SHP77 treated with DMSO at 0.1 percent for 48 hours (cell line): Measurements from ENCODE around the gene DDA1.
"Not testable (repeated sequence)": the region's sequence is repeated elsewhere in the genome, so short reads cannot be mapped to it uniquely, and the experiment has no call there.

Experiments used
- DNase-seq: peaks from one replicate; lab custom pipeline; 2025; lab: John Stamatoyannopoulos, UW

The DDA1 gene

DNA sequence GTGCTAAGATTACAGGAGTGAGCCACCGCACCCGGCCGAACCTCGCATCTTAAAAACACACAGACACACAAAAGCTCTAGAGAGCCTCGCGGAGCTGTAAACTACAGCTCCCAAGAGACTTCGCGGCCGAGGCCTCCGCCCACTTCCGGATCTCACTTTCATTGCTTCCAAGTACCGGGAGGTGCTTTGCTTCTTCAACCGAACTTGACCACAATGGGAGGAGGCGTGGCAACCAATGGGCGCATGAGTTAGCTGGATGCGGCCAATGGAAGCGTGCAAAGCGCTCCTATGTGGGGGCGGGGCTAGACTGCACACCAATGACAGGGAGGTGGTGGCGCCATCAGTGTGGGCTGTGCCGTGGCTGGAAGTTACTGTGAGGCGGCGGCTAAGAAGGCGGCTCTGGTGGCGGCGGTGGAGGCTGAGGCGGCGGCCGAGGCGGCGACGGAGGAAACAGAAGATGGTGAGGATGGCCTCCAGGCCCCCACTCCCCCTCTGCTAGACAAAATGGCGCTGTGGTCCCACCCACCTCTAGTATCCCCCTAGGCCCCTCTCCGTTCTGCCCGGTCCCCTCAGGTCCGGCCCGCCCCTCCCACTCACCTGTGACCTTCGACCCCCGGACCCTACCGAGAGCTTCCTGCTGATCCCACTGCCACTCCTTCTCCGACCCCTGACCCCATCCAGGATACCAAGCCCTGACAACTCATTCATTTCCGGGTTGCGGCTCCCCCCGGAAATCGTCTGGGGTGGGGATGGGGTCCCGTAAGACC lies at the start of gene DDA1:
Gene DDA1, plus strand, starts transcription at position 366 of the 767 bp plus-strand sequence. Its CDS starts 92 bp downstream, at position 458.
- peak; percentile 97 for DNase-seq

DNA sequence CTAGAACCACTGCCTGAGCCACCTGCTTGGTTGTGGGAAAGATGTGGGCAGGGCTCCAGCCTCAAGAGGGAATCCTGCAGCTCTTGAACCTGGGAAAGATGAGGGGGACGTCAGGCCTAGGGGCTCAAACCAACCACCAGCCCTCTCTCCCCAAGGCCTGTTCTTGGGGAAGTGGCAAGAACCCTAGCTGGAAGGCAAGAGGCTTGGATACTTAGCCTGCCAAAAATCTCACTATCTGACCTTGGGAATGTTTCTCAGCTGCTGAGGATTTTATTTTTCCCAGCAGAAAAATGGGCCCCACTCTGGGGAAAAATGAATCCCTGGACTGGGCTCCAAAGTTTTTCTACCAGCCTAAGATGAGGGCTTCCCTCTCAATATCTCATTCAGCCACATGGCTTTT lies 49.4 kb upstream of the DDA1 start:
- no peak for DNase-seq

DNA sequence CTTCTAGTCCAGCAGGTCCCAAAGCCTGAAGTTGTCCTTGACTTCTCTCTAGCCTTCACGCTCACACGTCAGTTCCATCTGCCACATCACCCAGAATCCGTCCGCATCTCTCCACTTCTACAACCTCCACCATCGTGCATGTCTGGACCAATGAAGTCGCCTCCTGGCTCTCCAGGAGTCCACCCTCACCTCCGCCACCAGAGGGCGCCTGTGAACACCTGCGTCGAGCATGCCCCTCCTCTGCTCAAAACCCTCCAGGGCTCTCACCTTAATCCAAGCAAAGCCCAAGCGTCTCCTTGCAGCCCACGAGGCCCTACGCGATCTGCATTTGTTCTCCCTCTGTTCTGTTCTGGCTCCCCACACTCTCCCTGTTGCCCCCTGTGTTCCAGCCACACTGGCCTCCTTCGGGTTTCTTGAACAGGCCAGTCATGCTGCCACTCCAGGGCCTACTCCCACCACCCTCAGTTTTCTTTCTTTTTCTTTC lies 48.5 kb upstream of the DDA1 start:
- peak; percentile 62 for DNase-seq

DNA sequence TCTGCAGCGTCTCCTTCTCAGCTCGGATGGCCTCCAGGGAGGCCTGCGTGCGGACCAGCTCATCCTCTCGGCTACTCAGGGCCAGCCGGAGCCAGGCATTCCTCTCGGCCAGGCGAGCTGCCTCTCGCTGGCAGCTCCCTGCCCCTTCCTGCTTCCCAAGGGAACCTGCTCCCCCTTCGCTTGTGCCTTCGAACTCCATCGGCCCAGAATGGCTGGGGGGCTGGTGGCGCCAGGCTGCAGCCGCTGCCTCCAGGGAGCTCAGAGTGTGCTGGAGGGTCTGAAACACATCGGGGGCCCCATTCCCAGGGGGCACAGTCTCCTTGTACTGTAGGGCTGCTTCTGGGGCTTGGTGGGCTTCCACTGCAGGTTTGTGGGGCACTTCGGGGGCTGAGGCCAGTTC lies 46.8 kb upstream of the DDA1 start:
- DNase-seq, result no peak

DNA sequence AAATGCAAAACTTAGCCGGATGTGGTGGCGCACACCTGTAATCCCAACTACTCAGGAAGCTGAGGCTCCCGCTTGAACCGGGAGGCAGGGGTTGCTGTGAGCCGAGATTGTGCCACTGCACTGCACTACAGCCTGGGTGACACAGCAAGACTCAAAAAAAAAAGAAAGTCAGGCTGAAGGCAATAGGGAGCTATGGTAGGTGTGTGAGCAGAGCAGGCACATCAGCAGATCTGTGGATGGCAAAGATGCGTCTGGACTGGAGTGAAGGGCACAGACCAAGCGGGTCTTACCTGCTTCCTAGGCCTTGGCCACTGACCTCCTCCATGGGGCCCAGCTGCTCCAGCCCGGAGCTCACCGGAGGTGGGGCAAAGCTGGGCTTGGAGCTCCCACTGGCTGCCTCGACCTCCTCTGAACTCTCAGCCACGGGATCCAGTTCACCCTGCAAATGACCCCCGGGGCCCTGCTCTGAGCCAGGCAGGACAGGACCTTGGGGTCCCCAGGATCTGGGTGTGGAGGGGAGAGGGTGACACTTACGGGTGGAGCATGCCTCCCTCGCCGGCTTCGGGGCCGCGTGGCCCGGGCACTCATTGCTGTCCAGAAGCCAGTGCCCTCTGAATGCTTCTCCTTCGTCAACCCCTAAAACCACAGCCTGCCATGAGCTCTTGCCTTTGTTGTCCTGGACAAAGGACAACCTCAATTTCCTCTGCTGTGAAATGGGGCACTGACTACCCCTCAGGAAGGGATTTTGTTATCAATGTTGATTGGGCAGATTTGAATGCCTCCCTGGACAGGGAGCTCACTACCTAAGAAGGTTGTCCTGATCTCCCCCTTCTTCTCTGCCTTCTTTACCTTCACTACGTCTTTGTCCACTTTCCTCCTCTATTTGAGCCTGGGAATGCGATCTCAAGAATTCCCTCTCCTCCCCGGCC lies 45.4 kb upstream of the DDA1 start:
- no peak for DNase-seq

DNA sequence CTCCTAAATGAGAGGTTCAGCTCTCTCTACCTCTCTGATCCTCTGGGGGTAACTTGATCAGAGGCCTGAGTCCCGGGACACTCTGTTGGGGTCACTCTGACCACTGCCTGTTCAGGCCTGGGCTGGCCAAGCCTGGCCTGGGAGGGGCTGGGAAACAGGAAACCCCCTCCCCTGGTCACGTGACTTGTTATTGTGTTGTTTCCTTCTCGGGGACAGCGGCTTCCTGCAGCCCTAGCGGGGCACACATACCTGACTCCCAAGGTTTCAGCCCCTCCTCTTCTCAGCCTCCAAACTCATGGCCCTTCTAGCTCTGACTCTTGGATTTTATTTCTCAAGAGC lies 44.8 kb upstream of the DDA1 start, which contains the start of gene USHBP1:
Gene USHBP1, minus strand, starts transcription at position 105 of the 339 bp plus-strand sequence. CDS start 446 bp downstream, outside the sequence.
- DNase-seq, result no peak

DNA sequence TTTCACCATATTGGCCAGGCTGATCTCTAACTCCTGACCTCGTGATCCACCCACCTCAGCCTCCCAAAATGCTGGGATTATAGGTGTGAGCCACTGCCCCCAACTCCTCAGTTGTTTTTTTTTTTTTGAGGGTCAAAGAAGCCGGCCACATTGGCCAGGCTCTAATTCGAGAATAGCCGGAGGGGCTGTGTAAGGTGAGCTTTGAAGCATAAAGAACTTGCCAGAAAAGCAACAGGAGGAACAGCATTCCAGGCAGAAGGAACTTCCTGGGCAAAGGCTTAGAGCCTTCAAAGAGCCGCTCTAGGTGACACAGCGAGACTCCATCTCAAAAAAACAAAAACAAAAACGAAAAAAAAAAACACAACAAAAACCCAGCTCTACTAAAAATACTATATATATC lies 43.3 kb upstream of the DDA1 start:
- no peak for DNase-seq

DNA sequence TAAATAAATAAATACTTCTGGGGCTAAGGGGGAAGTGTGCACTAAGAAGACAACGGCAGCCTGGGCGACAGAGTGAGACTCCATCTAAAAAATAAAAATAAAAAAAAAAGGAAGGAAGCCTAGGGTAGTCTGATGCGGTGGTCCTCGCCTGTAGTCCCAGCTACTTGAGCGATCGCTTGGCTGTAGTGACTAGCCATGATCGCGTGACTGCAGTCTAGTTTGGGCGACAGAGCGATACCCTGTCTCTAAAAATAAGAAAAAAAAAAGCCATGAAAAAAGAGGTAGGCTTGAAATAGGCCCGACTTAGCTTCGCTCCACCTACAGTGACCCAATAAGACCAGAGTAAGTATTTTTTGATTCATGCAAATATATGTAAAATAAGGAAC lies 42.8 kb upstream of the DDA1 start:
- DNase-seq, result no peak

DNA sequence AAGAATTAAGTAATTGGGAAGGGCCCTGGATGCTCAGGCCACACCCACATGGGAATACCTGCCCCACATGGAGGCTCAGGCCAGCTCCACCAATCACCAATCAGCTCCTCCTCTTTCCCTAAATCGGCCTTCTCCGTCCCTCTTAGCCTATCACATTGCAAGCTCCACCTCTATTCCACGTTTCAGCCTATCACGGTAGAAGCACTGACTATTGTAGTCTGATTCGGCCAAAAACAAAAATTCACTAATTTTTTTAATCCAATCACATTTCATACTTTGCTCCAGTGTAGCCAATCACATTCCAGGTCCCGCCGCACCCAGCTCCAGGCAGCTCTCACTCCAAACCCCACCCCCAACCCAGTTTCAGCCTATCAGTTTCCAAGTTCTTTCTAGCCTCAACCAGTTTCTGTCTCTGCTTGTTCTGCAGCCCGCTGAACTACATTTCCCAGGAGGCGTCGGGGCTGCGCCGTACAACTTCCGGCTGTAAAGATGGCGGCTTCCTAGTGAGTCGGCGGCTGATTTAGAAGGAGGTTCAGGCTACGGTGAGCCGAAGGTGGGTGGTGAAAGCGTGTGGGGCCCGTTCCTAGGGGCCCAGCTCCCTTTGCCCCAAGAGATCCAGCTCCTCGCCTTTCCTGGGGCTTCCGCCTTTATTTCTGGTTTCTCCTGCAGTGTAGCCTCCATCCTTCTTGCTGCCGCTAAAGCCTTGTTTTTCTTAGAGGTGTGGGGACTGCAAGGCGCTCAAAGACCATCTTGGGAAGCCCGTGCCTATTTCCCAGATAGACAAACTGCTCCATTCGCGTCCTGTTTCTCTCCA lies 42.2 kb upstream of the DDA1 start, which contains the start of gene BABAM1:
Gene BABAM1, plus strand, starts transcription at position 469 of the 814 bp plus-strand sequence. CDS start 1,364 bp downstream, outside the sequence.
- peak; percentile 100 for DNase-seq

DNA sequence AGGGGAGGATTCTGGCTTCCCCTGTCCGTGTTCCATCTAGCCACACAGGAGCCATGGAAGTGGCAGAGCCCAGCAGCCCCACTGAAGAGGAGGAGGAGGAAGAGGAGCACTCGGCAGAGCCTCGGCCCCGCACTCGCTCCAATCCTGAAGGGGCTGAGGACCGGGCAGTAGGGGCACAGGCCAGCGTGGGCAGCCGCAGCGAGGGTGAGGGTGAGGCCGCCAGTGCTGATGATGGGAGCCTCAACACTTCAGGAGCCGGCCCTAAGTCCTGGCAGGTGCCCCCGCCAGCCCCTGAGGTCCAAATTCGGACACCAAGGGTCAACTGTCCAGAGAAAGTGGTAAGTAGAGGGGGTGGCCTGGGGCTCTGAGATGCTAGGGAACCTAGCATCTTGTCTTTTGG lies 40.6 kb upstream of the DDA1 start:
- no peak for DNase-seq

DNA sequence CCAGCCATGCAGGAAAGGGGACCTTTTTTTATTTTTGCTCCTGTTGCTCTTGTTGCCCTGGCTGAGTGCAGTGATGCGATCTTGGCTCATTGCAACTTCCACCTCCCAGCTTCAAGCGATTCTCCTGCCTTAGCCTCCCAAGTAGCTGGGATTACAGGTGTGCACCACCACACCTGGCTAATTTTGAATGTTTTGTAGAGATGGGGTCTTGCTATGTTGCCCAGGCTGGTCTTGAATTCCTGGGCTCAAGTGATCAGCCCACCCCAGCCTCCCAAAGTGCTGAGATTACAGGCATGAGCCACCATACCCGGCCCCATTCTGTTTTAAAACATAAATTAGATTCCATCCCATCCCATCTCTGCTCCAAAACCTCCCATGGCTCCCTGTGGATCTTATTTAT lies 34.5 kb upstream of the DDA1 start:
- DNase-seq, result not testable (repeated sequence)

DNA sequence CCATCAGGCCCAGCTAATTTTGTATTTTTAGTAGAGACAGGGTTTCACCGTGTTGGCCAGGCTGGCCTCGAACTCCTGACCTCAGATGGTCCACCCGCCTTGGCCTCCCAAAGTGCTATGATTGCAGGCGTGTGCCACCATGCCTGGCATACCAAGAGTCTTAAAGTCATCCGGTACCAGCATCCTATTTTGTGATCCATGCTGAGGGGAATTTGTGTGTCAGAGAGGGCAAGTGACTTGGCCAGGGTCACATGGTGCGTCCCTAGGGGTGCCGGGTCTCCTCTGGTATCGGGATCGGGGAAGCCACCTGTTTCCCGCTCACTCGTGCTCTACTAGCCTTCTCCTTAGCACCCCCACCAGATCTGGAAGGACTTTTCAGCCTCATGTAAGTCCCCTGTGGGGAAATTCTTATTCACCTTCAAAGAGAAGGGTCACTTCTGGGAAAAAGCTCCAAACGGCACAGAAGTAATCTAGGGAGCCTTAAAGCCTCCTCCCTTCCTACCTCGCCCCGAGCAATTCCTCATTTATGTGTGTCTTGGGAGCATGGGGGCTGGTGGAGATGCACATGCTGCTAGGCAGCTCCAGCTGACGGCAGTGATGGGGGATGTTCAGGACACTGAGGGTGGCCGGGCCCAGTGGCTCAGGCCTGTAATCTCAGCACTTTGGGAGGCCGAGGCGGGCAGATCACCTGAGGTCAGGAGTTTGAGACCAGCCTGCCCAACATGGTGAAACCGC lies 33.8 kb upstream of the DDA1 start:
- DNase-seq, result no peak

DNA sequence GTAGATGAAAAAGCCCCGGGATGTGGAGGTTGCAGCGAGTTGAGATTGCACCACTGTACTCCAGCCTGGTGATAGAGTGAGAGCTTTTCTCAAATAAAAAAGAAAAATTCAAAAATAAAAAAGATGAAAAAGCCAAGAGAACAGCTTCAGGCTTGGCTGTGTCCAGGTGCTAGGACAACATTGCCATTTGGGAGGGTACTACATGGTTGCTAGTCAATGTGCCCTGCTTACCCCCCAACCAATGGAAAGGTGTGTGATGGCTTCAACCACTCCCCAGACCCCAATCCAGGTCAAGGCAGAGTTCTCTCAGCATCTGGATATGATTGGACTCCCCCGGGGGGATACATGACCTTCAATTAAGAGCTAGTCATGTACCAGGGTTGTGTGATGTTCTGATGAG lies 29.9 kb upstream of the DDA1 start:
- no peak for DNase-seq

DNA sequence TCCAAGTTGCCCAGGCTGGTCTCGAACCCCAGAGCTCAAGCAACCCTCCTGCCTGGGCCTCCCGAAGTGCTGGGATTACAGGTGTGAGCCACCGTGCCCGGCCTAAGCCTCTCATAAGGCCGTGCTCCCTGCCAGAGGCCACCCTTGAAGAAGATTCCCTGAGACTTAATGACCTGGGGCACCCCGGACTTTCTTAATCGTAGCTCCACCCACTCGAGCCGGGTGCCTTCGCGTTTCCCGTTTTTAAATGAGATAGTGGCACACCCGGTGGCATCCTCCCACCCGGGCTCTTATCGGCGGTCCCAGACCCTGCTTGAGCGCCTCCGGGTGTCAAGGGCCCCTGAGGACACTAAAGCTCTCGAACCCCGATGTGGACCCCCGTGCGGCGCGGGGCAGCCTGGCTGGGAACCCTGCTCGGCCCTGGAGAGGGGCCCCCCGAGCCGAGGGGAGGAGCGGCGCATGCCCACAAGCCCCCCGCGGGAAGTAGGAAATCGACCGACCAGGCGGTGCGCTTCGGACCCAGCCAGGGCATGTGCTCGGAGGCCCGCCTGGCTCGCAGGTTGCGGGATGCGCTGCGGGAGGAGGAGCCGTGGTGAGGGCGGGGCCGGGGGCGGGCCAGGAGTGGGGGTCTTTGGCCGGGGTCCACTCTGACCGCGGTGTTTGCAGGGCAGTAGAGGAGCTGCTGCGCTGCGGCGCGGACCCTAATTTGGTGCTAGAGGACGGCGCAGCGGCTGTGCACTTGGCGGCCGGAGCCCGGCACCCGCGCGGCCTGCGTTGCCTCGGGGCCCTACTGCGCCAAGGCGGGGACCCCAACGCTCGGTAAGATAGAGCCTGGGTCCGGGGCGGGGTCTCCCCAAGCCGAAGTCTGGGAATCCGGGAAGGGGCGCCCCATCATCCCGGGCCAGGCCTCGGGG lies 27.7 kb upstream of the DDA1 start, which contains the start of gene ANKLE1:
Gene ANKLE1, plus strand, starts transcription at position 511 of the 914 bp plus-strand sequence. Its CDS starts 20 bp downstream, at position 531.
- no peak for DNase-seq

DNA sequence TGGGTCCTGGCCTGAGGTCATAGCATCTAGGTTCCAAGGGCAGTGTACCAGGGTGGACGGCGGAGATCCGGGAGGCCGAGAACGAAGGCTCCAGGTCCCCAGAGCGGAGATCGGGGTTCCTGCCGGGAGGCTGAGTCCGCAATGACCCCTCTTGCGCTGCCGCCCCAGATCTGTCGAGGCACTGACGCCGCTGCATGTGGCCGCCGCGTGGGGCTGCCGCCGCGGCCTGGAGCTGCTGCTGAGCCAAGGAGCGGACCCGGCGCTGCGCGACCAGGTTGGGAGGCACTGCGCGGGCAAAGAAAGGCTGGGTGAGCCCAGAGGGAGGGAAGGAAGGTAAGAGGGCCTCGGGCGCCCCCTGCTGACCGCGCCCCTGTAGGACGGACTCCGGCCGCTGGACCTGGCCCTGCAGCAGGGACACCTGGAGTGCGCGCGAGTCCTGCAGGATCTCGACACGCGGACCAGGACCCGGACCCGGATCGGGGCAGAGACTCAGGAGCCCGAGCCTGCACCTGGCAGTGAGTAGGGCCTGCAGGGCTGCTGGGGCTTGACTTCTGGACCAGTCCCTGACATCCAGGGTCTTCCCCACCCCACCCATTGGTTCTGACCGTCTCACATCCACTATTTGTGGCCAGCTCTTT lies 26.8 kb upstream of the DDA1 start:
- DNase-seq, result peak; percentile 61

DNA sequence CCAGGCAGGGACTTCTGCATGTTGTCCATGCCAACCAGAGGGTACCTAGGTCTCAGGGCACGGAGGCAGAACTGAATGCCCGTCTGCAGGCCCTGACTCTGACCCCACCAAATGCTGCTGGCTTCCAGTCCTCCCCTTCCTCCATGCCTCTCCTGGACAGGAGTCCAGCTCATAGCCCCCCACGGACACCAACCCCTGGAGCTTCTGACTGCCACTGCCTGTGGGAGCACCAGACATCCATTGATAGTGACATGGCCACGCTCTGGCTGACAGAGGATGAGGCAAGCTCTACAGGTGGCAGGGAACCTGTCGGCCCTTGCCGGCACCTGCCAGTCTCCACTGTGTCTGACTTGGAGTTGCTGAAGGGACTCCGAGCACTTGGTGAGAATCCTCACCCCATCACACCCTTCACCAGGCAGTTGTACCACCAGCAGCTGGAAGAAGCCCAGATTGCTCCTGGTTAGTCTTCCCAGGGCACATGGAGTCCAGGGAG lies 25.8 kb upstream of the DDA1 start:
- DNase-seq, result no peak

DNA sequence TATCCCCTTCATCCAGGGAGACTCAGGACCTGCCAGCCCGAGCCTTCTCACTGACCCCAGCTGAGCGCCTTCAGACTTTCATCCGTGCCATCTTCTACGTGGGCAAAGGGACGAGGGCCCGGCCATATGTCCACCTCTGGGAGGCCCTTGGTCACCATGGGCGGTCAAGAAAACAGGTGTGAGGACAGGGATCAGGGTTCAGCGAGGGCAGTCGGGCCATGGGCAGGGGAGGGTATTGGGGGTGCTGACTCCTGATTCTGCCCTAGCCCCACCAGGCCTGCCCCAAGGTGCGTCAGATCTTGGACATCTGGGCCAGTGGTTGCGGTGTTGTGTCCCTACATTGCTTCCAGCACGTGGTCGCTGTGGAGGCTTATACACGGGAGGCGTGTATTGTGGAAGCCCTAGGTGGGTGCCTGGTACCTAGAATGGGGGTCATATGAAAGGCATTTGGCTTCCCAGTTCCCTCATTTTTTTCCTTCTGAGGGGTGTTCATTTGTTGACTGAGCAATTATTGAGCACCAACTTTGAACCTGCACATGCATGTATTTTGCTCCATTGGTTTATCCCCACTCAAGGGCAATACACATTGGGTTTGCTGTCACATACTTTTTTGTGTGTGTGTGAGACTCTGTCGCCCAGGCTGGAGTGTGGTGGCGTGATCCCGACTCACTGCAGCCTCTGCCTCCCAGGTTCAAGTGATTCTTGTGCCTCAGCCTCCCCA lies 23.8 kb upstream of the DDA1 start:
- DNase-seq, result no peak

DNA sequence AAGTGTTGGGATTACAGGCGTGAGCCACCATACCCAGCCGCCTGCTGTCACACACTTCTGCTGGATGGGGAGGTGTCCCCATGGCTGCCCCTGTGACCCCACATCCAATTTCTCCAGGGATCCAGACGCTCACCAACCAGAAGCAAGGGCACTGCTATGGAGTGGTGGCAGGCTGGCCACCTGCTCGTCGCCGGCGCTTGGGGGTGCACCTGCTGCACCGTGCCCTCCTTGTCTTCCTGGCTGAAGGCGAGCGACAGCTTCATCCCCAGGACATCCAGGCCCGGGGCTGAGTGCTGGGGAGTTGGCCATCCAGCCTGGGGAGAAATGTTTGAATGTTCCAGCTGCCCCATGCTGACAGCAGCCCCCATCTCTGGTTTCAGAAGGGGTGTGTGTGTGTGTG lies 23.1 kb upstream of the DDA1 start:
- DNase-seq, result no peak

DNA sequence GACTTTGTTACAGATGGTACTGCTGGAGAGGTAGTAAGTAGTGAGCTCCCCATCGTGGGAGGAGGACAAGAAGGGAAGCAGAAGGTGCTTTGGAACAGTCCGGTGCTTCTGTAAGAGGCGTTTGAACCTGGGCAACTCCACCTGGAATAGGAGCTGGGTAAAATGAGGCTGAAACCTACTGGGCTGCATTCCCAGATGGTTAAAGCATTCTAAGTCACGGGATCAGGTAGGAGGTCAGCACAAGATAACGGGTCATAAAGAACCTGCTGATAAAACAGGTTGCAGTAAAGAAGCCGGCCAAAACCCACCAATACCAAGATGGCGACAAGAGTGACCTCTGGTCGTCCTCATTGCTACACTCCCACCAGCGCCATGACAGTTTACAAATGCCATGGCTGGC lies 22.6 kb upstream of the DDA1 start:
- DNase-seq, result no peak
